ENCODE results near the gene SCAMP2. TPM values are rescaled to one million over a fixed set of nuclear protein-coding genes. Genes with fewer than 3 reads are reported as not detected.
A peak's percentile ranks its signal among the peaks of the same experiment; 100 is the strongest.

SCAMP2 gene
- total and polyA plus RNA-seq, 10 of the 15 experiments (the other 5 are each of a cell fraction or from before 2014, with no cell fraction given) = 10.9 to 158 (median 99.6) TPM

DNA sequence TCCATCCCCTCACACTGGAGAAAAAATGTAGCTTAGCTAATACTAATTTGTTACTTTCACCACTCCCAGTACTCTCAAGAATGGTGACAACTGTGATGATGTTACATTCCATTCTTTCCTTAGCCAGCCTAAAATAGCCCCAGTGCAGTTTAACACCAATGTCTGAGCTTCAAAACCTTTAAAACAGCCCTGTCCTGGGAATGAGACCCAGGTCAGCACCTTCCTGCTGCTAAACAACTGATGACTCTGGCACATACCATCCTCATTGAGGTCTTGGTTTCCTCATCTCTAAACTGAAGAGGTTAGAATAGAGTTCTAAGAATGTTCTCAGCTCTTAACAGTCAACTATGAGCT, 3.8 kb downstream of the SCAMP2 start:
- no peak for TF ChIP-seq MTA2 (IDR thresholded peaks at IDR 0.05; ENCODE audit: low read depth)
- no peak for TF ChIP-seq EGR1 (IDR thresholded peaks at IDR 0.05; ENCODE audit: borderline replicate concordance in 1 of 2, low read depth in 2 of 2, low read length in 2 of 2)
- TF ChIP-seq MLLT1 (IDR thresholded peaks at IDR 0.05) = no peak
- TF ChIP-seq SP1 (IDR thresholded peaks at IDR 0.05; ENCODE audit: low read depth, low read length) = no peak
- no peak for TF ChIP-seq NR2C2 (IDR thresholded peaks at IDR 0.05; ENCODE audit: borderline replicate concordance, control insufficient read depth, insufficient read length, low read depth)
- TF ChIP-seq CBFB (IDR thresholded peaks at IDR 0.05; ENCODE audit: low read depth) = no peak
- BruUV-seq (replicated peaks) = no TSS peak
- RAD21 ChIA-PET (ENCODE audit: unreplicated experiment) = interaction anchor here (1.3 to 4.8 kb wide), 19 partner anchors 10 to 98 kb away, joined by 3 to 57 read pairs (median 10); partner anchors contain the start of genes CSK, FAM219B and ULK3
- Histone ChIP-seq H3K4me1 (ENCODE audit: control insufficient read depth, insufficient read depth, low read length) (peaks cover 40% of the 10 kb centered on the region), H3K4me3 (peak overlapping the region; percentile 66), H3K9ac (ENCODE audit: control insufficient read depth, insufficient read depth, low read length) (peak overlapping the region; percentile 59), H3K27me3 (replicated peaks in 1 of 2; ENCODE audit: control insufficient read depth in 2 of 2, insufficient read depth in 2 of 2, low read length in 1 of 2) (no peaks in the 10 kb centered on the region), H2AFZ (ENCODE audit: control insufficient read depth, low read depth, low read length) (no peak overlapping the region), H3K4me2 (ENCODE audit: control insufficient read depth, insufficient read depth) (peak overlapping the region; percentile 79), H3K36me3 (ENCODE audit: control insufficient read depth in 2 of 2, insufficient read depth in 2 of 2, low read length in 1 of 2) (peaks cover 2 to 19% of the 10 kb centered on the region in 2 experiments; a peak in 3 of 4 replicates), H4K20me1 (ENCODE audit: control insufficient read depth, insufficient read depth) (no peaks in the 10 kb centered on the region), H3K27ac (ENCODE audit: control insufficient read depth, insufficient read depth) (peak overlapping the region; percentile 94), H3K9me3 (replicated peaks; ENCODE audit: control insufficient read depth, insufficient read depth, low read length) (peaks cover 12% of the 10 kb centered on the region), H3K79me2 (ENCODE audit: control insufficient read depth, insufficient read depth, low read length) (peaks cover 73% of the 10 kb centered on the region)
- SMC1A ChIA-PET (ENCODE audit: uncharacterized antibody, unreplicated experiment) = interaction anchor here (0.7 to 6.5 kb wide), 24 partner anchors 11 to 235 kb away, joined by 3 to 120 read pairs (median 5); partner anchors contain the start of genes FAM219B, MPI and ULK3
- FAIRE-seq (no peak), ATAC-seq (no peak), DNase-seq (ENCODE audit: low read depth, low spot score) (no peak)
- POLR2A ChIA-PET = interaction anchor here (0.6 to 5.2 kb wide), 22 partner anchors 11 to 657 kb away, joined by 3 to 80 read pairs (median 6); partner anchors contain the start of genes FAM219B, MPI and ULK3
- CTCF ChIA-PET = interaction anchor here (0.6 to 11.2 kb wide), 17 partner anchors 10 to 89 kb away, joined by 3 to 129 read pairs (median 4); partner anchors contain the start of genes CSK, FAM219B and ULK3
- intact Hi-C loops (cut with micrococcal nuclease; ENCODE audit: unreplicated experiment) = no loop called here
- in situ Hi-C loops (cut with MboI) = no loop called here
